ENCODE results near the gene CBLN2. TPM values are rescaled to one million over a fixed set of nuclear protein-coding genes. Genes with fewer than 3 reads are reported as not detected.

Gene CBLN2
- 0.59 and 0.61 TPM in 2 replicates for total RNA-seq (2014; rRNA removed; shearing (Covaris generic))
- polyA plus RNA-seq (2014; cell fraction: nucleus; rRNA removed): 1.9 and 2.9 TPM in 2 replicates

GRCh38 chr18:72544092-72544886 is at the start of gene CBLN2:
Gene CBLN2 (minus strand): TSS chr18:72544342. CDS start chr18:72542160, 2,182 bp downstream.
- peak; percentile 56 for DNase-seq (ENCODE audit: extremely low read depth, low read depth)

- no peak for DNase-seq (ENCODE audit: extremely low read depth, low read depth)
These were observed 44.2 kb upstream of the CBLN2 start for GRCh38 chr18:72588360-72588759.

DNA sequence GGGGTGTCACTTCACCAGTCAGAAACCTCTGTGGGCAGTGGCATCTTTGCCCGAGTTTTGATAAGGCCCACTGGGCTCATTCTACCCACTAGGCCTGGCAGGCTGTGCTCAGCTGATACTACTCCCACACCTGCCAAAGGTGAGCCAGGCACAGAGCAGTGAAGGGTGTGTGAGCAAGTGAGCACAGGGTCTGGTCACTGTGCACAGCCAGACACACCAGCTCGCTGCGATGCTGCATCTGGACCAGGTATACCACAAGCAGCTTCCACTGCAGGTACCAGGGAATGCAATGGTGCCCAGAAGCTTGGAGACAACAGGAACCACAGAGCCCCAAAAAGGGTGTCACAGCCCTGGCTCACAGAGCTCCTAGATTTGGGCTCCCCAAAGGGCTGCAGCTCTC is 40.6 kb upstream of the CBLN2 start:
- no peak for DNase-seq (ENCODE audit: extremely low read depth, low read depth)

DNA sequence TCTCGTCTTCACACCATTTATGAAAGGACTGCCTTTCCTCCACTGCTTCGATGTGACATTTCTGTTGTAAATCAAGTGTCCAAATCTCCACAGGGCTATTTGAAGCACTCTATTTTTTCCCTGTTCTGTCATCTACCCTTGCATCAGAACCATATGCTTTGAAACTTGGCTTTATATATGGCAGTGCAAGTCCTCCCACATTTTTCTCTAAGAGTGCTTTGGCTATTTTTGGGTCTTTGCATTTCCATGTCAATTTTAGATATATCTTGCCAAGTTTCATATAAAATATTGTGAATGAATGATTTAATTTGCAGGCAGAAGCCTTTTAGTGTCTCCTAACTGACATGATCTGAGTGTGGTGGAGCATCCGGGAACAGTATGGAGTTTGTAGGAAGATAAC is 37.8 kb upstream of the CBLN2 start:
- DNase-seq (ENCODE audit: extremely low read depth, low read depth): no peak

- no peak for DNase-seq (ENCODE audit: extremely low read depth, low read depth)
These were observed 28.8 kb upstream of the CBLN2 start for GRCh38 chr18:72572896-72573295.

DNA sequence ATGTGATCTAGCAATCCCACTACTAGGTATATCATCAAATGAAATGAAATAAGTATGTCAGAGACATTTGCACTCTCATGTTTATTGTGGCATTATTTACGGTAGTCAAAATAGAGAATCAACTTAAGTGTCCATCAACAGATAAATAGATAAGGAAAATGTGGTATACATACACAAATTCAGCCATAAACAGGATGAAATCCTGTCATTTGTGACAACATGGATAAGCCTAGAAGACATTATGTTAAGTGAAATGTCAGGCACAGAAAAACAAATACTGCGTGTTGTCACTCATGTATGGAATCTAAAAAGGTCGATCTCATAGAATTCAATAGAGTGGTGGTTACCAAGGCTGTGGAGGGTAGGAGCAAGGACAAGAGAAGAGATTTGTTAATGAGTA is 22.1 kb upstream of the CBLN2 start:
- no peak for DNase-seq (ENCODE audit: extremely low read depth, low read depth)

GRCh38 chr18:72555968-72556367 is 11.8 kb upstream of the CBLN2 start:
- no peak for DNase-seq (ENCODE audit: extremely low read depth, low read depth)

DNA sequence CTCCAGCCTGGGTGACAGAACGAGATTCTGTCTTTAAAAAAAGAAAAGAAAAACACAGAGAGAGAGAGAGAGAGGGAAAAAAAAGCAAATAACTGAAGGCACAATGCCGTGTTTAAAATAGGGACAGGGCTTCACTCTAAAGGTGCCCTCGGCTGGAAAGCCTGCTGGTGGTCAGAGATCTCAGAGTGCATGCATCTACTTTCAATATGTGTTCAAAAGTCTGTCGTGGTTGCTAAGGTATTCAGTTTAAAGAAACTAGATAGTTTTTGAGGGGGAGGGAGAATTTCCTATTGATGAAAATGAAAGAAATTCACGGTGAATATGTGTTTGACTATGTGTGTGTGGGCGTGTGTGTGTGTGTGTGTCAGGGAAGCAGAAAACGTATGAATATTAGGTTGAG is 11.0 kb upstream of the CBLN2 start:
- no peak for DNase-seq (ENCODE audit: extremely low read depth, low read depth)

- no peak for DNase-seq (ENCODE audit: extremely low read depth, low read depth)
These were observed 636 bp downstream of the CBLN2 start for GRCh38 chr18:72543357-72544055.

DNA sequence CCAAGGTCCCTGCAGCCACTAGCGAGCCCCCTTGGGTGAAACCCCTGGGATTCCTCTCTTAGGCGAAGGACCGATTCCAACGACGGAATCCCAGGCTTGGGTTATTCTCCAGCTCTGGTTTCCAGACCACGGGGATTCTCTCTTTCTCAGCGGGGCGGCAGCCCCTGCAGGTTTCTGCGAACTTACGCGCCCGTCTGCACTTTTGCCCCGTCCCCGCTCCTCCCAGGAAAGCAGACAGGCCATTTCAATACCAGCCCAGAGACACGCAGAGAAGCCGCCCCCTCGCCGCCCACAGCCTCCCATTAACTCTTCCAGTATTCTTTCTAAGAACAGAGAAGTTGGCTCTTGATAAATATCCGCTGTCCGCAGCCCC is 1.2 kb downstream of the CBLN2 start:
- no peak for DNase-seq (ENCODE audit: extremely low read depth, low read depth)

- DNase-seq (ENCODE audit: extremely low read depth, low read depth): no peak
These were observed 1.8 kb downstream of the CBLN2 start for GRCh38 chr18:72542342-72542741.

GRCh38 chr18:72541871-72542332 is 2.2 kb downstream of the CBLN2 start:
- no peak for DNase-seq (ENCODE audit: extremely low read depth, low read depth)

- no peak for DNase-seq (ENCODE audit: extremely low read depth, low read depth)
These were observed 4.2 kb downstream of the CBLN2 start for GRCh38 chr18:72539901-72540300.

DNA sequence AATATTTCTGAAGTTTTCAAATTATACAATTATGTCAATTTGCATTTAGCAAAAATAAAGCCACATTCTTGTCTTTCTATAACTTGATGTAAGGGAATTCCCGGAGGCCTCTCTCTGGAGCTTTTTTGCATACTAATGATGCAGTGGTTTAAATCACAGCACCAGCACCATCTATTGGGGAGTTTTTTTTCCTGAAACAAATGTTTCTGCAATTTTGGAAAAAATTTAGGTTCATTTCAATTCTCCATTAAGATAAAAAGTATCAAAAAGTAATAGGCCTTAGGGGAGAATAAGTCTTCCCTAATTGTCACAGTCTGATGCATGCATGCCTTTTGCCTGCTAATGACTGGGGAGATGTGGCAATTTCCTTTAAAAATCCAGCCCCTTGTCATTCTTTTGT is 13.5 kb downstream of the CBLN2 start:
- DNase-seq (ENCODE audit: extremely low read depth, low read depth): no peak

GRCh38 chr18:72504866-72505265 is 39.3 kb downstream of the CBLN2 start:
- DNase-seq (ENCODE audit: extremely low read depth, low read depth): no peak

GRCh38 chr18:72502671-72503431 is 41.3 kb downstream of the CBLN2 start:
- no peak for DNase-seq (ENCODE audit: extremely low read depth, low read depth)

DNA sequence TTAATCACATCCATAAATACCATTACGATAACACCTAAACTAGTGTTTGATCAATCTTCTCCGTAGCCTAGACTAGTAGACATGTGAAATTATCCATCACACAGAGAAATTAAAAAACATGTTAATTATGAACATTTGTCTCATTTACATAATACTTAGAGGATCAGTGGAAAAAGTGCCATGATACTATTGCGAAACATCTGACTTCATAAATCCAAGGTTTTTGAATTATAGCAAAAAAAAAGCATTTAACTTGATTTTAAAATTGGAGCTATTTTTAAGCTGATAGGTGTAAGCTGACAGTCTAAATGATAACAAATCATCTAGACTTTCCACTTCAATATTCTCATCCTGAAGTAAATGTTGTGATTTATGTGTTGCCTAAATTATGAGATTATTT is 51.6 kb downstream of the CBLN2 start:
- DNase-seq (ENCODE audit: extremely low read depth, low read depth): no peak
